Hepatocyte (in vitro differentiated cells): ENCODE data around the gene PLA2G4A.

Source experiments
- CTCF ChIP-seq: fragments of 200-600 bp; sonication (generic); IDR thresholded peaks from 2 replicates; pipeline ENCODE4 v1.5.1; 2016; ENCODE audit warnings: antibody characterized with exemption, mild to moderate bottlenecking; ENCODE audit not compliant: poor library complexity
- EZH2 ChIP-seq: fragments of 200-600 bp; sonication (generic); IDR thresholded peaks from 2 replicates; pipeline ENCODE4 v1.6.1; 2016; ENCODE audit warnings: antibody characterized with exemption, mild to moderate bottlenecking, borderline replicate concordance
- EZH2phosphoT487 ChIP-seq: fragments of 200-600 bp; sonication (generic); IDR thresholded peaks from one replicate; pipeline ENCODE4 v1.6.1; 2018; ENCODE audit warnings: antibody characterized with exemption, mild to moderate bottlenecking, low read depth, moderate library complexity; ENCODE audit not compliant: unreplicated experiment, severe bottlenecking

GRCh38 chr1:186785503-186785902 lies 43.2 kb upstream of the PLA2G4A start:
- TF ChIP-seq EZH2phosphoT487 (no peak), CTCF (no peak), EZH2 (no peak)
